Activated naive CD4-positive, alpha-beta T cell treated with anti-CD3 and anti-CD28 coated beads, Interleukin-2, amount 50 U/mL, for 16 hours (primary cell): ENCODE results near the gene ATP2A3.
A peak's percentile ranks its signal among the peaks of the same experiment; 100 is the strongest.

Experiments used
- DNase-seq: peaks from one replicate; pipeline ENCODE4 v3.0.0-alpha.2; 2020

Gene ATP2A3

DNA sequence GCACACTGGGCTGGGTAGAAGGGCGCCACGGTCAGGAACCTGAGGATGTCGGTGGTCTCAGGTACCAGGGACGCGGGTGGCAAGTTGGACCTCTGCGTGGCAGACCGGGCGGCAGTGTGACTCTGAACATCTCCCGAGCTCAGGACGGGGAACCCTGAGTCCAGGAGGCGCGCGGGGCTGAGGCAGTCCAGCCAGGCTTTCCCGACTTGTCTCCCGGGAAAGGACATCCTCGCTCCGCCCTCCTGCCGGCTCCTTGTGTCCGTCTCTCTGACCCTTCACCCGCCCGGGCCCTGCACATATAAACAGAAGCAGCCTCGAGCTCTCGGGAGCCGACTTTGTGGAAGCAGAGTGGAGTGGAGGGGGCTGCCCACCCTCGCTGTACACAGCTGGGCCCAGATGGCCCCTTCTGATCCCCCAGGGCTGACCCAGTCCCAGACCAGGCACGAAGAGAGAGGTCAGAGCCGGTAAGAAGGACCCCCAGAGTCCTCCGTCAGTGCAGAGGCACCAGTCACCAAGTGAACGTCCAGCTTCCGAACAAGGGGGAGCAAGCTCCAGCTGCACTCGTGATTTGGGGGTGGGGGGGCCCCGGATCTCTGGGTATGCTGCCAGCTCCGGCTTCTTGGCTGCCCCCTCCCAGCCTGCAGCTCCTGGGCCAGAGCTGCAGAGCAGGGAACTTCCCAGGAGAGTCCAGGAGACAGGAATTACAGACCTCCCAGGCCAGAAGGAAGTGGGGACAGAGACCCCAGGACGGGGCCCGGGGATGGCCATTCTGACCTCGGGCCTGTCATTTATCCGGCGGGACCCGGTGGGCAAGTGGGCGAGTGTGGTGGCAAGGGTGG lies 39.5 kb downstream of the ATP2A3 start:
- no peak for DNase-seq

DNA sequence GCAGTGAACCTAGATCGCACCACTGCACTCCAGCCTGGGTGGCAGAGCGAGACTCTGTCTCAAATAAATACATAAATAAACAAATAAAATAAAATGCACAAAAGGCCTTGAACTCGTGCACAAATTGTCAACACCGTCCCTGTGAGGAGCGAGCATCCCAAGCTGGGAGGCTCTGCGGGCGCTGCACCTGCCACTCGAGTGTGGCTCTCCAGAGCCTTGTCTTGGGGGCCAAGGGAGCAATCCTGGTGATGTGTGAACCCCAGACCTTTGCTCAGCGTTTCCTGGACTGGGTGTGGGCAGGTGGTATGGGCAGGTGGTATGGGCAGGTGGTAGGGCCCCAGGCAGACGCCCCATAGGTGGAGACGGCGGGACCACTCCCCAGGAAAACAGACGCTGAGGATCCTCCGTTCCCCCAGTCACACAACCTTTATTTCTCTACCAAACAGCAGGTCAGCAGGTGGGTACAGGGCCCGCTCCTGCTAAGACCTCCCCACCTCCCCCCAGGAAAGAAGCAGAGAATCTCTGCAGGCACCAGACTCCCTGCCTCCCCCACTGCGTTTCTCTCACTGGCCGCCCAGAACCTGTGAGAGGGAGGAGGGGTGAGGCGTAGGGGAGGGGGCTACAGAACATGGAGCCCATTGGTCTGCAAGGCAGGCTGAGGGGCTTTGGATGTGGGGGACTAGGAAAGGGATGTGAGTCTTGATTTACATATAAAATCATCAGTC lies 40.6 kb downstream of the ATP2A3 start:
- DNase-seq = no peak

DNA sequence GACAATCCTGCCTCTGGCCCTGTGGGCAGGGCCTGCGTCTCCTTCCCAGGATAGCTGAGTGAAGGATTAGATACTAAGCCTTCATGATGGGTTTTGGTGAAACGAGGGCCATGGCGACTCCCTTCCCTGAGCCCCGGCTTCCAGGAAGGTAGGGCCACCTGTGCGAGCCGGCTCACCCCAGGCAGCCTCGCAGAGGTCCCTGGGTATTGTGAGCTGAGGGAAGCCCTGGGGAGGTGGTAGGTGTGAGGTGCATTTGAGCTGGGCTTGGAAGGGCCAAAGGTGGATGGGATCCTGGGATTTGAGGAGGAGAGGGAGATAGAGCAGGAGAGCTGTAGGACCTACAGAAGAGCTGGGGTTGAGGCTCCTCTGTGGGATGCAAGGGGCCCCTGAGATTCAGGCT lies 41.5 kb downstream of the ATP2A3 start:
- DNase-seq = no peak

DNA sequence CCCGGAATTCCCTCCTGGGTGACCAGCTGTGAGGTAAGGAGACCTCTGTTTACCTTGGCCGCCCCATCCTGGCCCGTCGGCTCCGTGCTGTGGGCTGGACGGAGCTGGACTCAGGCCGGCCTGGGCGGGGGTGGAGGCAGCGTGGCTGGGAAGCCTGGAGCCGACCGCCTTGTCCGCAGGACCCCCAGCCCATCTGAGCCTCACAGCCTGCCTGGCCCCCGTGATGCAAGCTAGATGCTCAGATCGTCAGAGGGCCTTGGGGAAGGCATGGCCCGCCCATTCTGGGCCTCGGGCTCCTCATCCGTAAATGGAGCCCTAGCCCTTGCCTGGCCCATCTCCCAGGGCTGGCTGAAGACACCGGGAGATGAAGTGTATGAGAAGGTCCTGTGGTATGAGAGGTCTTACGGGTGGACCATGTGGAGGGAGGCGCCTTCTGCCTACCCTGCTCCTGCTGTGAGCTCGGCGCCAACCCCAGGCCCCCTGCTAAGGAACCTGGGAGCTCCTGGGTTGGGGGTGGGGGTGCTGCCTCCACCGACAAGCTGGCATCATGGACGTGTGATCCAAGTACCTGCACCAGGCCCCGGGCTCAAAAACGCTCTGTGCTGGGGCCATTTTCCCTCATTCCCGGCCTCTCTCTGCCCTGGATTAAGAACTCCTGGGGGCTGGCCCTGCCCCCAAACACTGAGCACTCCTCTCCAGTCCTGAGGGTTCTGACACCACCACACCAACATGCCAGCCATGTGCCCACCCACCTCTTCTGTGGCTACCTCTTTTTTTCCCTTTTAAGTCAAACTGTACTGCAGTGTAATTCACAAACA lies 42.5 kb downstream of the ATP2A3 start:
- no peak for DNase-seq

DNA sequence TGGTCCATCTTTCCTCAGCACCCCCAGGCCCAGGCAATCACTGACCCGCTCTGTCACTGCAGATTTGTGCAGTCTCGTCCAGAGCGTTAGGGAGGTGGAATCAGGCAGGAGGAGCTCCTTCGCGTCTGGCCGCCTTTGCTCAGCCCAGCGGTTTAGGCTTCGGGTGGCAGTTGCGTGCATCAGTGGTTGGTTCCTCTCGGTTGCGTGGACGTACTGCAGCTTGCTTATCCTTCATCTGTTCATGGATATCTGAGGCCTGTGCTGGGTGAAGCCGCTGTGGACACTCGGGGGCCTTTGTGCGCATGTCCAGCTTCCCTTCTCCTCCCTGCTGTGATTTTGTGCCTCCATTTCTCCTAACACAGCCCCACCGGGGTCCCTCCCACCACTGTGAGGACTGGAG lies 43.2 kb downstream of the ATP2A3 start:
- no peak for DNase-seq

DNA sequence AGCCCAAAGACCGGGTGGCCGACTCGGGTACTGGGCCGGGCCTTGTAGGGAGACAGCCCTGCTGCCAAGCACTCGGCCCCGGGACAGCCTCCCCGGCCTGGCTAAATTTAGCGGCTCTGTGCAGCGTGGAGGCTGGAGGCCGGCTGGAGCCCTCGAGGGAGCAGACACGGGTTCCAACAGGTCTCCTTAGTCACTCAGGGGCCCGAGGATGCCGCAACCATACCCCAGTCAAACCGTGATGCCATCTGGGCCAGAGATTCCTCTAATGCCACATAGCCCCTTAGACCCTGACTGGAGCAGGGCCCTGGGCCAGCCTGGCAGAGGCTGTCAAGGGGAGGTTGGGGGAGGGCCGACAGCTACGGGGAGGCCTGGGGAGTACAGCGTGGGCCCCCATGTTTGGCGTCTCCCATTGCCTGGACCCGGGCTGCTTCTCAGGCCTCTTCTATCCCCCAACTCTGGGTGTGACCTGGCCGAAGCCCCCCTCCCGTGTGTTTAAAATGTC lies 45.1 kb downstream of the ATP2A3 start:
- no peak for DNase-seq

DNA sequence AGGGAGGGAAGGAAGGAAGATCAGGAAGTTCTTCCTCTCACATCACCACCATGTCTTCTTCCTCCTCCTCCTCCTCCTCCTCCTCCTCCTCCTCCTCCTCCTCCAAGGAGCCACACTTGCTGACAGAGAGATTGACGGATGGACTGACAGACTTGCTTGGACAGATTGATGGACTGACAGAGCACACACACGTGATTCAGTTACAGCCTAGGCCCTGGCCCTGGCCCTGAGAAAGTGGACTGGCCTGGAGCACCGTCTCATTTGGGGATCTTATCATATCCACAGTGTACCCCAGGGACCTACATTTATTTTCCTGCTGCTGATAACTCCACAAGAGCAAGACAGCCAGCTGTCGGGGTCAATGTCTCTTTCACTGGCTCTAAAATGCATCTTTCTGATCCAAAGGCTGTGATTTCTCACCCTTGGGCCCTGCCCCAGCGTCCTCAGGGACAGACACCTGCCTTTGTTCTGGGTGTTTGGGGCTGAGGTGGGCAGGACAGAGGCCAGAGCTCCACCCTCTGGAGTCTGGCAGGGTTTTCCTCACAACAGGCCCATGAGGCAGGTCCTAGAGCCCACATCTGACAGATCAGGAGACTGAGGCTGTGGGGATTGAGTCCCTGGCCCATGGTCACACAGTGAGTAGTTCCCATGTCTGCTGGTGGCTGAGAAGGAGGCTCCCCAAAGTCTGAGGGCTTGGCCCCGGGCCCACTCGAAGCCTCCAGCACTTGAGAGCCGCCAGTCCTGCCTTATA lies 45.7 kb downstream of the ATP2A3 start:
- no peak for DNase-seq

DNA sequence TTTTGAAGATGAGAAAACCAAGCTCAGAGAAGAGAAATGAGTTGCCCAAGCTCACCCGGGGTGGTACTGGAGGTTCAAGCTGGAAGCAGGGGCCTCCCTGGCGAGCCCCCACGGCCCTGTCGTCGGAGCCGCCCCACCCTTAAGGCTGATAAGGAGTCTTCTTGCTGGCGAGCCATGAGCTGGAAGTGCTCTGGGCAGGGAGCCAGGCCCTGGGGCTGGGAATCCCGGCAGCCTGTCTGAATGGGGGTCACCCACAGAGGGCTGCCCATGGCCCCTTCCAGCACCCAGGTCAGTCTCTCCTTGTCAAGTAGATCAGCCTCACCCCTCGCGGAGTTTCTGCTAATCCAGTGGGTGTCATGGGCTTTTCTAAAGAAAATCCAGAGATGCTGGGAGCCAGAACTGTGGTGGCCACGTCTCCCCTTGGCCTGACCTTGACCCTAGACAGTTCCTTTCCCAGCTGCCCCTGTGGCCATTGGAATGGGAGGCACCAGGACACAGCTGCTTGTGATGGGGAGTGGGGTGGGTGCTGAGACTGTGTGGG lies 46.8 kb downstream of the ATP2A3 start:
- DNase-seq = no peak

DNA sequence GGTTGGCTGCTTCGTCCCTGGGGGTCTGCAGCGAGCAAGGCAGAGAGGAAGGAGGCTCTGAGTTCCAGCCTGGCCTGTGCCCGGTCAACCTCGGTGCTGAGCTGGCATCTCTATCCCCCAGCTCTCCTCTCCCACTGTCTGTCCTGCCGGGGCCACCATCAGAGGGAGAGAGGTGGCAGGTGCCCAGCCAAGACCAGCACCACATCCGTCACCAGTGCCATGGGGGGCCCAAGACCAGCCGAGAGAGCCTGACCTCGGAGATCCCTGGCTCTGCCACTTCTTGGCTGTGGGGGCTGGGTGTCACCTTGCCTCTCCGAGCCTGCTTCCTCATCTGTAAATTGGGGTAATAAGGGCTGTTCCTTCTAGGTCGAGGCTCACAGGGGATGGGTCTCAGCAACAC lies 47.4 kb downstream of the ATP2A3 start:
- no peak for DNase-seq

DNA sequence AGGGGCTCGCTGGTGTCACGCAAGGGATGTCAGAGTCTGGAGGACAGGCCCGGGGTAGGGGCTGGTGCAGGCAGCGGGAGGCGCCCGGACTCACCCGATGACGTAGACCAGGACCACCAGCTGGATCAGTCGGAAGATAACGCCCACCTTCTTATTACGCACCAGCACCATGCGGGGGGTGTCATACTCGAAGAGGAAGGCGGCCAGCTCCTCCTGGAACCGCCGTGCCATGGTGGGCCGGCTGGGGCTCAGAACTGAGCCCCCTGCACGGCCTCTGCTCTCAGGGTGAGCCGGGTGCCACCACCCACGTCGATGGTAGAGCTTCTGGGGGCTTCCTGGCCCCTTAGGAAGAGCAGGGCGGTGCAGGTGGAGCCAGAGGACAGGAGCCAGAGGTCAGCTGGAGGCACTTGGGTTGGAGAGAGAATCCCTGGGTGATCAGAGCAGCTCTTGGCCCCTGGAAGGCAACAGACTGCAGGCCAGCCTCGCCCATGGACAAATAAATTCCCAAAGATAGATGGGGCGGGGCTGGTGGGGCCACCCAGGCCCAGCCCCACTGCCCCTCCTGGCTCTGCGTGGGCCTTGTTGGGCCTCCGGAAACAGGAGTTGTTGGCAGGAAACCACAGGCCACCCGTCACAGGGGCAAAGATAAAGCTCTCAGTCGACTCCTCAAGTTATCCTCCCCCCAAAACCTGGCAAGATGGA lies 48.1 kb downstream of the ATP2A3 start, which contains the start of gene P2RX1:
TSS of gene P2RX1 (minus strand) at position 471 of the 702 bp plus-strand sequence. CDS start at position 231, 240 bp downstream.
- no peak for DNase-seq

DNA sequence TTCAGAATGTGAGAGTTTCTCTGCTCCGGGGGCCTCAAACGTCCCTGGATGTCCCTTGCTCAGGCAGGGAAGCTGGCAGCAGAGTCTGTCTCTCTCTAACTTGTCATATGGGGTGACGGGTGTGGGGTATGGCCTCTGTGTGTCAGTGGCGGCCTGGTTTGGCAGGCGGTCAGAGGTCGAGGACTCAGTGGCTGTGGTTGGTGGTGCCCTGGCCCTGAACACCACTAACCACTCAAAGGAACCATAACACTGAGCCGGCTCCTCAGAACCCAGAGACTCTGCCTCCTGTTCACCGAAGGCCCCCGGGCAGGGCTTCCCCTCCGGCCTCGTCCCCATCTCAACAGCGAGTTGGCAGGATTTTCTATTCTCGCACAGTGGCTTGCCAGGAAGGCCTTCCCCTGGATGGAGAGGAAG lies 48.6 kb downstream of the ATP2A3 start:
- no peak for DNase-seq

DNA sequence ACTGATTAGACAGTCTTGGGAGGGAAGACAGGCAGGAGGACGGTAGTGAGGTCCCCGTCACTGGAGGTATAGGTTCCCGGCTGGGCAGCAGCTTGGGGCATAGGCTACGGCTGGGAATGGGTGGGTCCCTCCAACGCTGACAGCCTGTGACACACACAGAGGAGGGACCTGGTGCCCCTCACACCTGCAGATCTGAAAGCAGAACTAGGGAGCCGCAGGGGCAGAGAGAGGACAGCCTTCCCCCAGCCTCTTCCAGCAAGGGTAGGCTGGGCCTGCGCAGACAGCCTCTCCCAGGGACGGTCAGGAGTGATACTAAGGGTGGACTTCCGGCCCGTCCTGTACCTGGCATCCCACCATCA lies 49.9 kb downstream of the ATP2A3 start:
- DNase-seq = no peak

DNA sequence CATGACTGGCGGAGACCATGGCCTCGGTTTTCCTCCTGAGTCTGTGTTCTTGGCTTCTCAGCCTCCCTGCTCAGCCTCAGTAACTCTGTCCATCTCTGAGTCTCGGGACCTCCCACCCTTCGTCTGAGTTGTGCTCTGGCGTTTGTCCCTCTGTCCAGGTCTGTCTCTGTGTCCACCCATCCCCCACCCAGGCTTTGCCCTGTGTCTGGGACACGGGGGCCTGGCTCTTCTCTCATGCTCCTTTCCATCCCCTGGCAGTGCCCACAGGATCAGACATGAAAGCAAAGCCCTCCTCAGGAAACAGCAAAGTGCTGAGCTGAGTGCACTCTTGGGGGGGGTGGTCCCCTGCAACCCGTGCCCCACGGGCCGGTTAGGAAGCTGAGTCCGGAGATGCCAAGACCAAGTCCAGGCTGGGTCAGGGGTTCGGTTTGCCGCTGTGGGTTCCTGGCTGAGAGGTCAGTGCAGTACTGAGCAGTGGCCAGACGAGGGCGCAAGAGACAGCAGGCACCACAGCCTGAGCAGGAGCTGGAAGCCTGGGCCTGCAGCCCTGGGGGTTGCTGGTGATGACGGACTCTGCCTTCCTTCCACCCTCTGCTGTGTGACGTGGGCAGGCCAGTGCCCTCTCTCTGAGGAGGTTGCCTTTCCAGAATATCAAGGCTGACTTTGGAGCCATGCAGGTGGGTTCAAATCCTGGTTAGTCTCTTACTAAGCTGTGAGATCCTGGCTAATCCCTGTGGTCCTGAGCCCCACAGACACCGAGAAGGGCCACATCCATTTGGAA lies 50.5 kb downstream of the ATP2A3 start:
- peak; percentile 77 for DNase-seq

DNA sequence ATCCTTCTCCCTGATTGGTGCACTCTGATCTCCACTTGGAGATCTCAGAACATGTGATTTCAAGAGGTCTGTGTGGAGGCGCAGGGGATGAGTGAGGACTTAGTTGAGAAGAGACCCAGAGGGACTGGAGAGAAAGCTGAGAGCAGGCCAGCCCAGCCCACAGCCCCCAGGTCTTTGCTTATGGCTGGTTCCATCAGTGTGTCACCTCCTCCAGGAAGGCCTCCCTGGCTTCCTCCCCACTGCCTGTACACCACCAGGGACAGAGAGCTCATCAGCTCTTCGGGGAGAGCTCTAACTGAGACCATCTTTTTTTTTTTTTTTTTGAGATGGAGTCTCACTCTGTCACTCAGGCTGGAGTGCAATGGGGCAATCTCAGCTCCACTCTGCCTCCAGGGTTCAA lies 51.4 kb downstream of the ATP2A3 start:
- no peak for DNase-seq

DNA sequence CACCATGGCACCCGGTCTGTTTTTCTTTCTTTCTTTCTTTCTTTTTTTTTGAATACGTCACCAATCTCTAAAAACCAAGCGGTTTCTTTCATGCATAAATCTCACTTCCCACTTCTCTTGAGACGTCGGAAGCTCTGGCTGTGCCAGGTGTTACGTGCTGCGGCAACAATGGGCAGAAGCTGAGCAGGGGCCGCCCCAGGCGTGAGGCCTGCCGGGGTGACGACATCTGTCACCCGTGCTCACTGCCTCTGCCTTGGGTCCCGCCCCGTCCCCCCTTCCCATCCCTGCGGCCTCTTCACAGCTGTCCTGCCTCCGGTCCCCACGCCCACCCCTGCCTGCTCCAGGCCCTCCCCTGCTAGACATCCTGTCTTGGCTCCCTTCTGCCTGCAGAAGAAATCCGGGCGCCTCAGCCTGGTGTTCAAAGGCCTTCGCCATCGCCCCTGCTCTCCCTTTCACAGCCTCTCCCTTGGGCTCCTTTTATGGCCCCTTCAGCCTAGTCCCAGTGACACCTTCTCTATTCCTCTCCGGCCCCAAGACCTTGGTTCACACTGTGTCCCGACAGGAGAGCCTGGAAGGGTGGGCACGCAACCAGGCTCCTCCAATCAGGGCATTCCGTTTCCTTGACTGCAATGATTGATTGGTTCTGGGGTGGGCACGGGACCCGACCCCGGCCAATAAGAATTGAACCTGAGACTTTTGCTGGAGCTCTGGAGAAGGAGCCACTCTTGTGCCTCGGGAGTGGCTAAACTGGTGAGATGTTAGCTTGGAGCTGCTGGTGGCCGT lies 52.8 kb downstream of the ATP2A3 start:
- peak; percentile 78 for DNase-seq

DNA sequence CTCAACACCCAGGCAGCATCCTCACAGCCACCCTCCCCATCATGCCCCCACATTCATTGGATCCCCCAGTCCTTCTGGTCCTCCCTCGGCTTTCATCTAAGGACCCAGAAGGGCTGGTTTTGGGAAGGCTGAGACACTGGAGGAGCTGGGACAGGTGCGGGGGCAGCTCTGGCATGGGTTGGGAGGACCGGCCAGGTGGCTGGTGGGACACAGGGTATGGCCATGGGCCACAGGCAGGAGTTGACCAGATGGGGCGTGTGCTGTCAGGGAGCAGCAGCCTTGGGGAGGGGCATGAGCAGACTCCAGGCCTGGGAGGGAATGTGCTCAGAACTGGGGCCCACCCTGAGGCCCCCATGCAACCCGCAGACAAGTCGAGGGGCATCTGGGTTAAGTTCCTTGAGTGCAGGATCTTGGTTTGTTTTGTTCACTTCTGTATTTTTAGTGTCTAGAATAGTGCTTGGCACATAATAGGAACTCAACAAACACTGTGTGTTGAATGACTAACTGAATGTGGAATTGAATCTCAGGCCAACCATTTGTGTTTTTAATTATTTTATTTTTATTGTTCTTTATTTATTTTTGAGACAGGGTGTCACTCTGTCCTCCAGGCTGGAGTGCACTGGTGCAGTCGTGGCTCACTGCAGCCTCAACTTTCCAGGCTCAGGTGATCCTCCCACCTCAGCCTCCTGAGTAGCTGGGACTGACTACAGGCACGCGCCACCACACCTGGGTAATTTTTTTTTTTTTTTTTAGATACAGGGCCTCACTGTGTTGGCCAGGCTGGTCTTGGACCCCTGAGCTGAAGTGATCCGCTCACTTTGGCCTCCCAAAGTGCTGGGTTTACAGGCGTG lies 53.6 kb downstream of the ATP2A3 start:
- DNase-seq = no peak

DNA sequence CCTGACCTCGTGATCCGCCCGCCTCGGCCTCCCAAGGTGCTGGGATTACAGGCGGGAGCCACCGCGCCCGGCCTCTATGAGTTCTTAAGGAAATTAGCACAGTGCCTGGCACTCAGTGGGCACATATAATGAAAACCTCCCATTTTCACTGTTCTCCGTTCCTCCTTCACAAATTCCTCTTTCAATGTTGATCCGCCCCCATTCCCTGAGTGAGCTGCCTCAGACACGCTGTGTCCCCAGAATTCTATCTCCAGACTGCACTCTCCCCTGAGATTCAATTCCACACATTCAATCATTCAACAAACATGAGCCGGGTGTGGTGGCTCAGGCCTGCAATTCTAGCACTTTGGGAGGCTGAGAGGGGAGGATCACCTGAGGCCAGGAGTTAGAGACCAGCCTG lies 55.0 kb downstream of the ATP2A3 start:
- DNase-seq = no peak

DNA sequence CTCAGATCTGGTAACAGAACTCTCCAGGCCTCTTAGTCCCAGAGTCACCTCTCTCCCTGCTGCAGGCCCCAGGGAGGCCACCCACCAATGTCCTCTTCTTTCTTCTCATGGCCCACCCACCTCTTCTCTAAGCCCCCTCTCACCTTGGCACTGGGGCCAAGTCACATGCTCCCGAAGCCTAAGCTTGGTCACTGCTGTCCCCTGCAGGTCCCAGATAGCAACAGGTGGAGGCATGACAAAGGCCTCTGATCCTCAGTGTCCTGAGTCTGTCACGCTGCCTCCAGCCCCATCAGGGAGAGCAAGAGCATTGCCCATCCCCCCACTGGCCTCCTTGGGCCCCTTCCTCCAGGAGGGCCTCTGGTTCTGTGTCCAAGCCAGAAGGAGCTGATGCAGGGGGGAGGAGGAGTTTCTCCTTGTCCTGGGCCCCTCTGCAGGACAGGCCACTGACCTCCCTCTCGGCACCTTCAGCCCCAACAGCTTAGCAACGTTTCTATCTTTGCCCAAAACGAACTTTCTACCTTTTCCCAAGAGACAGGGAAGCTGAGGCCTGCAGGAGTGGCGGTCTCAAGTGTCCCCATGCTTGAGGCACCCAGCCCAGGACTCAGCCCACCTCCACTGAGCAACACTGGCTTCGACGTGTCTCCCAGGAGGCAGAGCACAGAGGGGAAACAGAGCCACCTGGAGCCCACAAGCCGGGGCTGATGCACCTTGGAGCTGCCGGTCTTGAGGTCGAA lies 56.6 kb downstream of the ATP2A3 start:
- no peak for DNase-seq
